ENCODE data around the gene STAT3. TPM values are rescaled to one million over a fixed set of nuclear protein-coding genes. Genes with fewer than 3 reads are reported as not detected.

Gene STAT3
- total and polyA plus RNA-seq, 9 of the 15 experiments (the other 6 are each of a cell fraction or from before 2014, with no cell fraction given) = 90.0 to 179 (median 114) TPM

- TF ChIP-seq ZNF316 (IDR thresholded peaks at IDR 0.05) (no peak), ZNF311 (CRISPR knock-in tag; IDR thresholded peaks at IDR 0.05) (no peak), GTF2A2 (tag; IDR thresholded peaks at IDR 0.05) (no peak), HDAC3 (IDR thresholded peaks at IDR 0.05; ENCODE audit: borderline replicate concordance, partially characterized antibody) (no peak), MXD1 (CRISPR knock-in tag; IDR thresholded peaks at IDR 0.05; ENCODE audit: borderline replicate concordance, poor library complexity, severe bottlenecking) (no peak), NBN (IDR thresholded peaks at IDR 0.05; ENCODE audit: low read depth) (peak; percentile 78), ZNF12 (CRISPR knock-in tag; IDR thresholded peaks at IDR 0.05) (no peak), NR4A1 (CRISPR knock-in tag; IDR thresholded peaks at IDR 0.05) (0 out of 2 replicates have a peak, but pooled peaks have one; percentile 69), NR4A1 (tag; IDR thresholded peaks at IDR 0.05) (peak; percentile 77), ZFP36 (IDR thresholded peaks at IDR 0.05; ENCODE audit: low read depth, low read length, partially characterized antibody) (no peak), CREB3 (tag; conservative IDR thresholded peaks at IDR 0.05; ENCODE audit: low read depth) (no peak), DMBX1 (CRISPR knock-in tag; IDR thresholded peaks at IDR 0.05; ENCODE audit: borderline replicate concordance) (no peak), ZNF224 (CRISPR knock-in tag; IDR thresholded peaks at IDR 0.05) (no peak)
- TF ChIP-seq, protein P1, sequence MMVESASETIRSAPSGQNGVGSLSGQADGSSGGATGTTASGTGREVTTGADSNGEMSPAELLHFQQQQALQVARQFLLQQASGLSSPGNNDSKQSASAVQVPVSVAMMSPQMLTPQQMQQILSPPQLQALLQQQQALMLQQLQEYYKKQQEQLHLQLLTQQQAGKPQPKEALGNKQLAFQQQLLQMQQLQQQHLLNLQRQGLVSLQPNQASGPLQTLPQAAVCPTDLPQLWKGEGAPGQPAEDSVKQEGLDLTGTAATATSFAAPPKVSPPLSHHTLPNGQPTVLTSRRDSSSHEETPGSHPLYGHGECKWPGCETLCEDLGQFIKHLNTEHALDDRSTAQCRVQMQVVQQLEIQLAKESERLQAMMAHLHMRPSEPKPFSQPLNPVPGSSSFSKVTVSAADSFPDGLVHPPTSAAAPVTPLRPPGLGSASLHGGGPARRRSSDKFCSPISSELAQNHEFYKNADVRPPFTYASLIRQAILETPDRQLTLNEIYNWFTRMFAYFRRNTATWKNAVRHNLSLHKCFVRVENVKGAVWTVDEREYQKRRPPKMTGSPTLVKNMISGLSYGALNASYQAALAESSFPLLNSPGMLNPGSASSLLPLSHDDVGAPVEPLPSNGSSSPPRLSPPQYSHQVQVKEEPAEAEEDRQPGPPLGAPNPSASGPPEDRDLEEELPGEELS (CRISPR knock-in tag; IDR thresholded peaks at IDR 0.05; ENCODE audit: borderline replicate concordance) = 0 out of 2 replicates have a peak, but pooled peaks have one; percentile 9
- TF ChIP-seq, protein P2, sequence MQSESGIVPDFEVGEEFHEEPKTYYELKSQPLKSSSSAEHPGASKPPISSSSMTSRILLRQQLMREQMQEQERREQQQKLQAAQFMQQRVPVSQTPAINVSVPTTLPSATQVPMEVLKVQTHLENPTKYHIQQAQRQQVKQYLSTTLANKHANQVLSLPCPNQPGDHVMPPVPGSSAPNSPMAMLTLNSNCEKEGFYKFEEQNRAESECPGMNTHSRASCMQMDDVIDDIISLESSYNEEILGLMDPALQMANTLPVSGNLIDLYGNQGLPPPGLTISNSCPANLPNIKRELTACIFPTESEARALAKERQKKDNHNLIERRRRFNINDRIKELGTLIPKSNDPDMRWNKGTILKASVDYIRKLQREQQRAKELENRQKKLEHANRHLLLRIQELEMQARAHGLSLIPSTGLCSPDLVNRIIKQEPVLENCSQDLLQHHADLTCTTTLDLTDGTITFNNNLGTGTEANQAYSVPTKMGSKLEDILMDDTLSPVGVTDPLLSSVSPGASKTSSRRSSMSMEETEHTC (IDR thresholded peaks at IDR 0.05) = no peak
- TF ChIP-seq, protein P3, sequence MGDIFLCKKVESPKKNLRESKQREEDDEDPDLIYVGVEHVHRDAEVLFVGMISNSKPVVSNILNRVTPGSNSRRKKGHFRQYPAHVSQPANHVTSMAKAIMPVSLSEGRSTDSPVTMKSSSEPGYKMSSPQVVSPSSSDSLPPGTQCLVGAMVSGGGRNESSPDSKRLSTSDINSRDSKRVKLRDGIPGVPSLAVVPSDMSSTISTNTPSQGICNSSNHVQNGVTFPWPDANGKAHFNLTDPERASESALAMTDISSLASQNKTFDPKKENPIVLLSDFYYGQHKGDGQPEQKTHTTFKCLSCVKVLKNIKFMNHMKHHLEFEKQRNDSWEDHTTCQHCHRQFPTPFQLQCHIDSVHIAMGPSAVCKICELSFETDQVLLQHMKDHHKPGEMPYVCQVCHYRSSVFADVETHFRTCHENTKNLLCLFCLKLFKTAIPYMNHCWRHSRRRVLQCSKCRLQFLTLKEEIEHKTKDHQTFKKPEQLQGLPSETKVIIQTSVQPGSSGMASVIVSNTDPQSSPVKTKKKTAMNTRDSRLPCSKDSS (IDR thresholded peaks at IDR 0.05; ENCODE audit: low read depth, partially characterized antibody) = no peak
- TF ChIP-seq, protein P4, sequence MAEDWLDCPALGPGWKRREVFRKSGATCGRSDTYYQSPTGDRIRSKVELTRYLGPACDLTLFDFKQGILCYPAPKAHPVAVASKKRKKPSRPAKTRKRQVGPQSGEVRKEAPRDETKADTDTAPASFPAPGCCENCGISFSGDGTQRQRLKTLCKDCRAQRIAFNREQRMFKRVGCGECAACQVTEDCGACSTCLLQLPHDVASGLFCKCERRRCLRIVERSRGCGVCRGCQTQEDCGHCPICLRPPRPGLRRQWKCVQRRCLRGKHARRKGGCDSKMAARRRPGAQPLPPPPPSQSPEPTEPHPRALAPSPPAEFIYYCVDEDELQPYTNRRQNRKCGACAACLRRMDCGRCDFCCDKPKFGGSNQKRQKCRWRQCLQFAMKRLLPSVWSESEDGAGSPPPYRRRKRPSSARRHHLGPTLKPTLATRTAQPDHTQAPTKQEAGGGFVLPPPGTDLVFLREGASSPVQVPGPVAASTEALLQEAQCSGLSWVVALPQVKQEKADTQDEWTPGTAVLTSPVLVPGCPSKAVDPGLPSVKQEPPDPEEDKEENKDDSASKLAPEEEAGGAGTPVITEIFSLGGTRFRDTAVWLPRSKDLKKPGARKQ (CRISPR knock-in tag; IDR thresholded peaks at IDR 0.05) = no peak
Measured at GRCh38 chr17:42388381-42389134, at the start of gene STAT3 (continued).
